MM.1S (cell line): ENCODE measurements around the gene CNTN6.

ENCODE experiments used
- DNase-seq: peaks from one replicate; pipeline ENCODE4 v3.0.0-alpha.2; 2015
- H2AFZ ChIP-seq: fragments of 300-600 bp; sonication (generic); 2 replicates; pipeline ENCODE4 v1.6.0; 2016; ENCODE audit warnings: antibody characterized with exemption, low read length
- H3F3A ChIP-seq: fragments of 300-600 bp; sonication (generic); 2 replicates; pipeline ENCODE4 v1.6.1; 2016; ENCODE audit warnings: mild to moderate bottlenecking, antibody characterized with exemption, low read length, moderate library complexity, mixed read lengths; ENCODE audit not compliant: insufficient read depth
- H3K27ac ChIP-seq: fragments of 300-600 bp; sonication (generic); 2 replicates; pipeline ENCODE4 v1.5.1; 2016; ENCODE audit warnings: mild to moderate bottlenecking, low read length
- H3K27me3 ChIP-seq: fragments of 300-600 bp; sonication (generic); replicated peaks from 2 replicates; pipeline ENCODE4 v1.6.0; 2016; ENCODE audit warnings: low read length; ENCODE audit not compliant: insufficient read depth
- H3K36me3 ChIP-seq: fragments of 300-600 bp; sonication (generic); replicated peaks from 2 replicates; pipeline ENCODE4 v1.6.1; 2016; ENCODE audit warnings: mild to moderate bottlenecking, low read length, mixed read lengths; ENCODE audit not compliant: insufficient read depth
- H3K4me1 ChIP-seq: fragments of 300-600 bp; sonication (generic); 2 replicates; pipeline ENCODE4 v1.6.1; 2016; ENCODE audit warnings: low read length, mixed read lengths
- H3K4me2 ChIP-seq: fragments of 300-600 bp; sonication (generic); 2 replicates; pipeline ENCODE4 v1.6.0; 2016; ENCODE audit warnings: low read depth, low read length
- H3K4me3 ChIP-seq: fragments of 300-600 bp; sonication (generic); 2 replicates; pipeline ENCODE4 v1.5.1; 2016; ENCODE audit warnings: low read length, mixed read lengths
- H3K79me2 ChIP-seq: fragments of 300-600 bp; sonication (generic); 2 replicates; pipeline ENCODE4 v1.6.1; 2016; ENCODE audit warnings: mixed run types, low read length, mixed read lengths
- H3K9ac ChIP-seq: fragments of 300-600 bp; sonication (generic); 2 replicates; pipeline ENCODE4 v1.6.1; 2016; ENCODE audit warnings: low read length, mixed read lengths
- H3K9me2 ChIP-seq: fragments of 300-600 bp; sonication (generic); replicated peaks from 2 replicates; pipeline ENCODE4 v1.6.1; 2016; ENCODE audit warnings: mild to moderate bottlenecking, low read length, mixed read lengths; ENCODE audit not compliant: insufficient read depth
- H3K9me3 ChIP-seq: fragments of 300-600 bp; sonication (generic); replicated peaks from 2 replicates; pipeline ENCODE4 v1.6.1; 2016; ENCODE audit warnings: mild to moderate bottlenecking, low read length, mixed read lengths; ENCODE audit not compliant: insufficient read depth
- H4K20me1 ChIP-seq: fragments of 300-600 bp; sonication (generic); 2 replicates; pipeline ENCODE4 v1.6.1; 2016; ENCODE audit warnings: mild to moderate bottlenecking, low read length, moderate library complexity, mixed read lengths; ENCODE audit not compliant: insufficient read depth
- EZH2 ChIP-seq: fragments of 300-600 bp; sonication (generic); optimal IDR thresholded peaks from 2 replicates; pipeline ENCODE3; 2017; ENCODE audit warnings: low read depth, mild to moderate bottlenecking, antibody characterized with exemption, low read length, mixed read lengths
- EZH2phosphoT487 ChIP-seq: fragments of 300-600 bp; sonication (generic); IDR thresholded peaks from 2 replicates; pipeline ENCODE4 v1.6.1; 2018; ENCODE audit warnings: antibody characterized with exemption, low read length
- TF ChIP-seq, protein P1 (sequence below): fragments of 300-600 bp; sonication (generic); IDR thresholded peaks from 2 replicates; pipeline ENCODE4 v1.5.1; 2016; ENCODE audit warnings: antibody characterized with exemption, low read length, mixed read lengths

The CNTN6 gene

DNA sequence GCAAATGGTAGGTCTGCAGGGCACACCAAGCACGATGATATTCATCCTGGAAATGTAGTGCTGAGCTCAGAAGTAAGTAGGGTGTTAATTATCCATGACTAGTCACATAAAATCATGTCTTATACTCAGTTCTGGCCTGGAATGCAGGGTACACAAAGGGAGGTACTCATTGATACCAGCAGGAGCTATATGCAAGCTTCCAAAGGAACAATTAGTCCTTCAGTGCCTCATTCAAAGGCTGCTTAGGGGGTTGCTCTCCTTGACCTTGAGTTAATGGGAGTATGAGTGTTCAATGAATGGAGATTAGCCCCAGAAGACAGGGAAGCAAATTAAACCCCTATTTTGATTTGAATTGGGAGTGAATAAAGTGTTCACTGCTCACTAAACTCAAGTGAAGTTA lies 38.3 kb downstream of the CNTN6 start:
- no peaks in the 10 kb centered on the region for H3K79me2 ChIP-seq
- no peak overlapping the region for H3K9ac ChIP-seq
- peaks cover 31% of the 10 kb centered on the region for H3K4me1 ChIP-seq
- H2AFZ ChIP-seq, result no peak overlapping the region
- DNase-seq, result no peak
- TF ChIP-seq EZH2phosphoT487 (no peak), EZH2 (no peak)
- TF ChIP-seq, protein P1, sequence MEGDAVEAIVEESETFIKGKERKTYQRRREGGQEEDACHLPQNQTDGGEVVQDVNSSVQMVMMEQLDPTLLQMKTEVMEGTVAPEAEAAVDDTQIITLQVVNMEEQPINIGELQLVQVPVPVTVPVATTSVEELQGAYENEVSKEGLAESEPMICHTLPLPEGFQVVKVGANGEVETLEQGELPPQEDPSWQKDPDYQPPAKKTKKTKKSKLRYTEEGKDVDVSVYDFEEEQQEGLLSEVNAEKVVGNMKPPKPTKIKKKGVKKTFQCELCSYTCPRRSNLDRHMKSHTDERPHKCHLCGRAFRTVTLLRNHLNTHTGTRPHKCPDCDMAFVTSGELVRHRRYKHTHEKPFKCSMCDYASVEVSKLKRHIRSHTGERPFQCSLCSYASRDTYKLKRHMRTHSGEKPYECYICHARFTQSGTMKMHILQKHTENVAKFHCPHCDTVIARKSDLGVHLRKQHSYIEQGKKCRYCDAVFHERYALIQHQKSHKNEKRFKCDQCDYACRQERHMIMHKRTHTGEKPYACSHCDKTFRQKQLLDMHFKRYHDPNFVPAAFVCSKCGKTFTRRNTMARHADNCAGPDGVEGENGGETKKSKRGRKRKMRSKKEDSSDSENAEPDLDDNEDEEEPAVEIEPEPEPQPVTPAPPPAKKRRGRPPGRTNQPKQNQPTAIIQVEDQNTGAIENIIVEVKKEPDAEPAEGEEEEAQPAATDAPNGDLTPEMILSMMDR, result no peak
- peaks cover 16% of the 10 kb centered on the region for H3F3A ChIP-seq
- no peak overlapping the region for H3K4me2 ChIP-seq
- no peak overlapping the region for H3K27ac ChIP-seq
- no peaks in the 10 kb centered on the region for H3K27me3 ChIP-seq
- H3K4me3 ChIP-seq, result no peak overlapping the region
- no peaks in the 10 kb centered on the region for H3K9me2 ChIP-seq
- no peaks in the 10 kb centered on the region for H3K9me3 ChIP-seq
- H4K20me1 ChIP-seq, result no peaks in the 10 kb centered on the region
- no peaks in the 10 kb centered on the region for H3K36me3 ChIP-seq

DNA sequence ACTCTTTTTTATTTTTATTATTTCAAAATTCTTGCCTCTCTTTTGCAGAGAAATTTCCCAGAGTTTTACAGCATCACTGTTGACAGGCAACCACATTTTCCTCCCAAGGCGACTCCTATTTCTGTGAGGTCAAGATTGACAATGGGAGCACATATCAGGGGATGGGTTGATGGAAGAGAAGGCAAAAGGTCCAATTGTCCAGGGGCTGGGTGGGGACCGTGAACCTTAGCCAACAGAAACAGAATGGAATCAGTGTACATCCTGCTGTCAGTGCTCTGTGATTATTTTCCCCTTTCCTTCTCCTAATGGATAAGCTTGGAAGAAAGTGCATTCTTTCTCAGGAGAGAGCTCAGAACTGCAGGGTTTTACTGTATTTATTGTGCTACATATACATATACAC lies 42.4 kb downstream of the CNTN6 start:
- H3K27ac ChIP-seq, result no peak overlapping the region
- no peaks in the 10 kb centered on the region for H3K9me2 ChIP-seq
- TF ChIP-seq, protein P1, result no peak
- no peak for TF ChIP-seq EZH2
- no peak for TF ChIP-seq EZH2phosphoT487
- DNase-seq, result no peak
- no peak overlapping the region for H2AFZ ChIP-seq
- no peaks in the 10 kb centered on the region for H3K79me2 ChIP-seq
- H3K9me3 ChIP-seq, result no peaks in the 10 kb centered on the region
- H3K4me3 ChIP-seq, result no peak overlapping the region
- no peak overlapping the region for H3K4me2 ChIP-seq
- H3F3A ChIP-seq, result no peaks in the 10 kb centered on the region
- no peaks in the 10 kb centered on the region for H3K27me3 ChIP-seq
- no peak overlapping the region for H3K9ac ChIP-seq
- 0 out of 2 replicates have a peak, but pooled peaks cover 4% of the 10 kb centered on the region for H3K4me1 ChIP-seq
- no peaks in the 10 kb centered on the region for H3K36me3 ChIP-seq
- no peaks in the 10 kb centered on the region for H4K20me1 ChIP-seq

DNA sequence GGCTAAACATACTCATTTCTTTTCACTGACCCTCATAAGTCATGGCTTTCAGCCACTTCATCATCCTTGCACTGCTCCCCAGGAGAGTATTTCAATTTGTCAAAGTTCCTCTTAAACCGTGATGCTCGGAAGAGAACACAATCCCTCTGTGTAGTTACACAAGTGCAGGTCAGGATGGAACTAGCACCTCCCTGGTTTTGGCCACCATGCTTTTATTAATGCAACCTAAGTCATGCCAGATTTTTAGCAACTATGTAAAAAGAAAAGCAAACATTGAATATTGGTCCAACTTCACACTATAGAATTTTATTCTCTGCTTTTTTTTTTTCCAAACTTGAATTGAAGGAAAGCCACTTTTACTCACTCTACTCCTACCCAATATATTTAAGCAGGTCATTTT lies 45.2 kb downstream of the CNTN6 start:
- H3K4me2 ChIP-seq, result no peak overlapping the region
- no peaks in the 10 kb centered on the region for H3K9me2 ChIP-seq
- no peak for DNase-seq
- no peaks in the 10 kb centered on the region for H3F3A ChIP-seq
- H2AFZ ChIP-seq, result no peak overlapping the region
- TF ChIP-seq EZH2phosphoT487 (no peak), EZH2 (no peak)
- TF ChIP-seq, protein P1, result no peak
- 0 out of 2 replicates have a peak, but pooled peaks cover 4% of the 10 kb centered on the region for H3K4me1 ChIP-seq
- H3K36me3 ChIP-seq, result no peaks in the 10 kb centered on the region
- no peaks in the 10 kb centered on the region for H4K20me1 ChIP-seq
- no peaks in the 10 kb centered on the region for H3K27me3 ChIP-seq
- no peak overlapping the region for H3K9ac ChIP-seq
- H3K79me2 ChIP-seq, result no peaks in the 10 kb centered on the region
- H3K27ac ChIP-seq, result no peak overlapping the region
- H3K4me3 ChIP-seq, result no peak overlapping the region
- H3K9me3 ChIP-seq, result no peaks in the 10 kb centered on the region
